ENCODE results near the gene GPR146. TPM values are rescaled to one million over a fixed set of nuclear protein-coding genes. Genes with fewer than 3 reads are reported as not detected.

GPR146 gene
- total and polyA plus RNA-seq, 2 of the 13 experiments (the other 11 are each of a cell fraction or from before 2014, with no cell fraction given), result 2.0 to 15.9 TPM

DNA sequence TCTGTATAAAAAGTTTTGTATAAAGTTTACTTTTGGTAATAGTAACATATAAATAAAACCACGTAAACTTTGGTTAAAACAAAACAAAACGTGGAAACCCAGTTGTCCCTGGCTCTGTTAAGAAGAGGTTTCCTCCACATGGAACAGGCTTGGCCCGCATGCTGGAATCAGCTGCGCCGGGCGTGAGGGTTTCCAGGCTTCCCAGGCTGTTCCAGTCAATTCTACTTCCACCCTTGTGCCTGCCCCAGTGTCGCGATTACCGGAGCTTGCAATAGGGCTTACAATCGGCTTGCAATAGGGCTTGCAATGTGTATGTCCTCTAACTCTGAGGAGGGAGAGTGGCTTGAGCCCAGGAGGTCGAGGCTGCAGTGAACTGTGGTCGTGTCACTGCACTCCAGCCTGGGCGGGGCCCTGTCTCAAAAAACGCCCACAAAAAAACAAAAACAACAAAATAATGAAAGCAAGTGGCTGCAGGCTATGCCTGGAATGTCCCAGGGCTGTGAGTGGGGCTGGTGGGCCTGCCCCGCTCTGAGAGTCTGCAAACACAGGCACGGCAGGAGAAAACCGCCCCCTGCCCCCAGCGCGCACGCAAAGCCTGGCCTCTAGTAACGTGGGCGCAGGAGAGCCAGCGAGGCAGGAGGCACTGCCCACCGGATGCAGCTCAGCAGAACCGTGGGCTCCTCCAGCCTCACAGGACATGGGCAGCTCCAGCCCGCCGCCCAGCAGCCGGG is 45.0 kb upstream of the GPR146 start:
- Histone ChIP-seq H2AFZ (ENCODE audit: low read length) (no peak overlapping the region), H3K4me1 (ENCODE audit: insufficient read depth, low read length) (no peaks in the 10 kb centered on the region), H3K9ac (ENCODE audit: insufficient read depth, low read depth, low read length) (no peak overlapping the region), H3K27ac (ENCODE audit: extremely low read length, insufficient read depth, low read length) (no peak overlapping the region), H3K9me3 (ENCODE audit: low read length) (no peaks in the 10 kb centered on the region), H3K79me2 (ENCODE audit: insufficient read depth, low read length) (no peaks in the 10 kb centered on the region), H3K27me3 (ENCODE audit: control insufficient read depth in 1 of 2, insufficient read depth in 2 of 2, low read length in 2 of 2) (no peaks in the 10 kb centered on the region), H3K36me3 (replicated peaks in 1 of 2; ENCODE audit: control insufficient read depth in 1 of 2, insufficient read depth in 2 of 2, low read length in 2 of 2) (peaks cover 0 to 1% of the 10 kb centered on the region in 2 experiments; a peak in 1 of 5 replicates), H3K4me2 (ENCODE audit: low read depth, low read length) (no peak overlapping the region), H4K20me1 (ENCODE audit: insufficient read depth, low read length) (no peaks in the 10 kb centered on the region), H3K4me3 (replicated peaks in 1 of 3; ENCODE audit: insufficient read depth in 1 of 3, low read depth in 2 of 3, low read length in 3 of 3) (no peak overlapping the region)
- ATAC-seq (no peak), FAIRE-seq (no peak), DNase-seq (ENCODE audit: low spot score) (no peak)
- in situ Hi-C loops (cut with HindIII; ENCODE audit: extremely low pct_ligation_motif_present, low pct_unique_long_range_greater_than_20kb) (loop anchor here (5.0 kb wide), 1 partner anchor 178 kb away; no protein-coding TSS in a partner anchor), intact Hi-C loops (cut with micrococcal nuclease; ENCODE audit: unreplicated experiment) (no loop called here)
- CTCF ChIA-PET (ENCODE audit: low intra/inter-chr PET ratio, low total read pairs), result no interaction called here
- BruUV-seq (replicated peaks), result no TSS peak
- POLR2A ChIA-PET, result no interaction called here
- whole genome bisulfite sequencing (ENCODE audit: low lambda C conversion rate), result 93% methylated on average over 21 of the region's 28 CpGs
- TF ChIP-seq YEATS4 (CRISPR knock-in tag; IDR thresholded peaks at IDR 0.05; ENCODE audit: borderline replicate concordance) (no peak), ZMYM4 (CRISPR knock-in tag; IDR thresholded peaks at IDR 0.05) (no peak), RARA (CRISPR knock-in tag; IDR thresholded peaks at IDR 0.05) (no peak), ZNF44 (CRISPR knock-in tag; IDR thresholded peaks at IDR 0.05) (no peak), ZNF430 (CRISPR knock-in tag; IDR thresholded peaks at IDR 0.05) (no peak), E2F1 (CRISPR knock-in tag; IDR thresholded peaks at IDR 0.05) (no peak), KMT2A (CRISPR knock-in tag; IDR thresholded peaks at IDR 0.05) (no peak), ATF4 (CRISPR knock-in tag; IDR thresholded peaks at IDR 0.05) (no peak), TOE1 (CRISPR knock-in tag; IDR thresholded peaks at IDR 0.05) (no peak)
- TF ChIP-seq, protein P1, sequence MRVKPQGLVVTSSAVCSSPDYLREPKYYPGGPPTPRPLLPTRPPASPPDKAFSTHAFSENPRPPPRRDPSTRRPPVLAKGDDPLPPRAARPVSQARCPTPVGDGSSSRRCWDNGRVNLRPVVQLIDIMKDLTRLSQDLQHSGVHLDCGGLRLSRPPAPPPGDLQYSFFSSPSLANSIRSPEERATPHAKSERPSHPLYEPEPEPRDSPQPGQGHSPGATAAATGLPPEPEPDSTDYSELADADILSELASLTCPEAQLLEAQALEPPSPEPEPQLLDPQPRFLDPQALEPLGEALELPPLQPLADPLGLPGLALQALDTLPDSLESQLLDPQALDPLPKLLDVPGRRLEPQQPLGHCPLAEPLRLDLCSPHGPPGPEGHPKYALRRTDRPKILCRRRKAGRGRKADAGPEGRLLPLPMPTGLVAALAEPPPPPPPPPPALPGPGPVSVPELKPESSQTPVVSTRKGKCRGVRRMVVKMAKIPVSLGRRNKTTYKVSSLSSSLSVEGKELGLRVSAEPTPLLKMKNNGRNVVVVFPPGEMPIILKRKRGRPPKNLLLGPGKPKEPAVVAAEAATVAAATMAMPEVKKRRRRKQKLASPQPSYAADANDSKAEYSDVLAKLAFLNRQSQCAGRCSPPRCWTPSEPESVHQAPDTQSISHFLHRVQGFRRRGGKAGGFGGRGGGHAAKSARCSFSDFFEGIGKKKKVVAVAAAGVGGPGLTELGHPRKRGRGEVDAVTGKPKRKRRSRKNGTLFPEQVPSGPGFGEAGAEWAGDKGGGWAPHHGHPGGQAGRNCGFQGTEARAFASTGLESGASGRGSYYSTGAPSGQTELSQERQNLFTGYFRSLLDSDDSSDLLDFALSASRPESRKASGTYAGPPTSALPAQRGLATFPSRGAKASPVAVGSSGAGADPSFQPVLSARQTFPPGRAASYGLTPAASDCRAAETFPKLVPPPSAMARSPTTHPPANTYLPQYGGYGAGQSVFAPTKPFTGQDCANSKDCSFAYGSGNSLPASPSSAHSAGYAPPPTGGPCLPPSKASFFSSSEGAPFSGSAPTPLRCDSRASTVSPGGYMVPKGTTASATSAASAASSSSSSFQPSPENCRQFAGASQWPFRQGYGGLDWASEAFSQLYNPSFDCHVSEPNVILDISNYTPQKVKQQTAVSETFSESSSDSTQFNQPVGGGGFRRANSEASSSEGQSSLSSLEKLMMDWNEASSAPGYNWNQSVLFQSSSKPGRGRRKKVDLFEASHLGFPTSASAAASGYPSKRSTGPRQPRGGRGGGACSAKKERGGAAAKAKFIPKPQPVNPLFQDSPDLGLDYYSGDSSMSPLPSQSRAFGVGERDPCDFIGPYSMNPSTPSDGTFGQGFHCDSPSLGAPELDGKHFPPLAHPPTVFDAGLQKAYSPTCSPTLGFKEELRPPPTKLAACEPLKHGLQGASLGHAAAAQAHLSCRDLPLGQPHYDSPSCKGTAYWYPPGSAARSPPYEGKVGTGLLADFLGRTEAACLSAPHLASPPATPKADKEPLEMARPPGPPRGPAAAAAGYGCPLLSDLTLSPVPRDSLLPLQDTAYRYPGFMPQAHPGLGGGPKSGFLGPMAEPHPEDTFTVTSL (CRISPR knock-in tag; IDR thresholded peaks at IDR 0.05; ENCODE audit: borderline replicate concordance), result no peak
- TF ChIP-seq, protein P2, sequence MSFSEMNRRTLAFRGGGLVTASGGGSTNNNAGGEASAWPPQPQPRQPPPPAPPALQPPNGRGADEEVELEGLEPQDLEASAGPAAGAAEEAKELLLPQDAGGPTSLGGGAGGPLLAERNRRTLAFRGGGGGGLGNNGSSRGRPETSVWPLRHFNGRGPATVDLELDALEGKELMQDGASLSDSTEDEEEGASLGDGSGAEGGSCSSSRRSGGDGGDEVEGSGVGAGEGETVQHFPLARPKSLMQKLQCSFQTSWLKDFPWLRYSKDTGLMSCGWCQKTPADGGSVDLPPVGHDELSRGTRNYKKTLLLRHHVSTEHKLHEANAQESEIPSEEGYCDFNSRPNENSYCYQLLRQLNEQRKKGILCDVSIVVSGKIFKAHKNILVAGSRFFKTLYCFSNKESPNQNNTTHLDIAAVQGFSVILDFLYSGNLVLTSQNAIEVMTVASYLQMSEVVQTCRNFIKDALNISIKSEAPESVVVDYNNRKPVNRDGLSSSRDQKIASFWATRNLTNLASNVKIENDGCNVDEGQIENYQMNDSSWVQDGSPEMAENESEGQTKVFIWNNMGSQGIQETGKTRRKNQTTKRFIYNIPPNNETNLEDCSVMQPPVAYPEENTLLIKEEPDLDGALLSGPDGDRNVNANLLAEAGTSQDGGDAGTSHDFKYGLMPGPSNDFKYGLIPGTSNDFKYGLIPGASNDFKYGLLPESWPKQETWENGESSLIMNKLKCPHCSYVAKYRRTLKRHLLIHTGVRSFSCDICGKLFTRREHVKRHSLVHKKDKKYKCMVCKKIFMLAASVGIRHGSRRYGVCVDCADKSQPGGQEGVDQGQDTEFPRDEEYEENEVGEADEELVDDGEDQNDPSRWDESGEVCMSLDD (CRISPR knock-in tag; IDR thresholded peaks at IDR 0.05; ENCODE audit: borderline replicate concordance), result no peak
- TF ChIP-seq, protein P3, sequence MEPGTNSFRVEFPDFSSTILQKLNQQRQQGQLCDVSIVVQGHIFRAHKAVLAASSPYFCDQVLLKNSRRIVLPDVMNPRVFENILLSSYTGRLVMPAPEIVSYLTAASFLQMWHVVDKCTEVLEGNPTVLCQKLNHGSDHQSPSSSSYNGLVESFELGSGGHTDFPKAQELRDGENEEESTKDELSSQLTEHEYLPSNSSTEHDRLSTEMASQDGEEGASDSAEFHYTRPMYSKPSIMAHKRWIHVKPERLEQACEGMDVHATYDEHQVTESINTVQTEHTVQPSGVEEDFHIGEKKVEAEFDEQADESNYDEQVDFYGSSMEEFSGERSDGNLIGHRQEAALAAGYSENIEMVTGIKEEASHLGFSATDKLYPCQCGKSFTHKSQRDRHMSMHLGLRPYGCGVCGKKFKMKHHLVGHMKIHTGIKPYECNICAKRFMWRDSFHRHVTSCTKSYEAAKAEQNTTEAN (CRISPR knock-in tag; conservative IDR thresholded peaks at IDR 0.05), result no peak

All from HepG2 (cell line).